Fibroblast of skin of right quadriceps (primary cell): ENCODE measurements around the gene NR2C2.
A peak's percentile ranks its signal among the peaks of the same experiment; 100 is the strongest.

ENCODE experiments used
- DNase-seq: peaks from one replicate; pipeline ENCODE4 v3.0.0-alpha.2; 2013

The NR2C2 gene

GRCh38 chr3:15065550-15066007 is 118.2 kb downstream of the NR2C2 start:
- DNase-seq, result no peak

GRCh38 chr3:15066467-15066866 is 119.1 kb downstream of the NR2C2 start:
- DNase-seq, result no peak

DNA sequence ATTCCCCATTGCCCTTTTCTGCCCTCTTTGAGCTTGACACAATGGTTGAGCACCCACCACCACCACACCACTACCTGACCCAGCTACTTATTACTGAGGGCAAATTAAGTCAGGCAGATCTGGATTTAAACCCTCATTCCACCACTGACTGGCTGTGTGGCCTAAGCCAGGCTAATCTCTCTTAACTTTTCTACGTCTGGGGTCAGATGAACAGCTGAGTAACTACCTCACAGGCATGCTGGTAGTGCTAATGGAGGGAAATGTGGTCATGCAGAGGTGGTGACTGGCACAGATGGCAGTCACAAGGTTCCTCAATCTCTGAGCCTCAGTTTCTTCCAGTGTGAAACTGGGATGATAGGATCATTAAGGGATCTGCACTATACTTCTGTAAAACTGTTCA is 122.1 kb downstream of the NR2C2 start:
- no peak for DNase-seq

DNA sequence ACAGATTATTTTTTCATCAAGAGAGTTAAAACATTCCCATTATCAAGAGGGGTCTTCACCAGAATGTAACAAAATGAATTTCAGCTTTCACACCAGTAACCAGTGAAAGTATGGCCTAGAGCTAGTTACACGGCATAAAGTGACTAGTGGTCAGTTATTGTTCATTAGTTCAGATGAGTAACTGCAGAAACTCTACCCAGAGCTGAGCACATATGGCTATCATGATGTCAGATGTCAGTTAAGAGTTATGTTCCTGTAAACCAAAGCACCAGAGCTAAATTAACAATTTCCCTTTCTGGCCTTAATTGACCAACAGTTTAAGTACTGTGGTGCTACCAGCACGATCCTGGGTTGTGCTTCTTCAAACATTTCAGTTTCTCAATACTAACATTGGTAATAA is 124.3 kb downstream of the NR2C2 start:
- no peak for DNase-seq

DNA sequence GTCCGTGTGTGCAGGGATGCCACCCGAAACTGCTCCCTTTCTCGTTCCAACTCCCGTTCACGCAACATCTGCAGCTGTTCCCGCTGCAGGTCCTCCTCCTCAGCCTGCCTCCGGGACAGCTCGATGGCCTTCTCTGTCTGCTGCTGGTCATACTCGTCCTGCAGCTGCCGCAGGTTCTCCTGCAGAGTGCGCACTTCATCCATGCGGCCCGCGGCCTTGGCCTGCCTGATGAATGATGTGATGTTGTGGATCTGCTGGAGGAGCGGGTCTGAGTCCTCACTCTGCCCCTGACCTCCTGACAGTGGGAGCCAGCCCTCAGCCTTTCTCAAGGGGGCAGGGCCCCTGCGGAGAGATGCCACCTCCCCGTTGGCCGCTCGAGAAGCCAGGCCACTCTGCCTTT is 127.1 kb downstream of the NR2C2 start:
- DNase-seq, result no peak

GRCh38 chr3:15079091-15079490 is 131.7 kb downstream of the NR2C2 start:
- DNase-seq, result no peak

DNA sequence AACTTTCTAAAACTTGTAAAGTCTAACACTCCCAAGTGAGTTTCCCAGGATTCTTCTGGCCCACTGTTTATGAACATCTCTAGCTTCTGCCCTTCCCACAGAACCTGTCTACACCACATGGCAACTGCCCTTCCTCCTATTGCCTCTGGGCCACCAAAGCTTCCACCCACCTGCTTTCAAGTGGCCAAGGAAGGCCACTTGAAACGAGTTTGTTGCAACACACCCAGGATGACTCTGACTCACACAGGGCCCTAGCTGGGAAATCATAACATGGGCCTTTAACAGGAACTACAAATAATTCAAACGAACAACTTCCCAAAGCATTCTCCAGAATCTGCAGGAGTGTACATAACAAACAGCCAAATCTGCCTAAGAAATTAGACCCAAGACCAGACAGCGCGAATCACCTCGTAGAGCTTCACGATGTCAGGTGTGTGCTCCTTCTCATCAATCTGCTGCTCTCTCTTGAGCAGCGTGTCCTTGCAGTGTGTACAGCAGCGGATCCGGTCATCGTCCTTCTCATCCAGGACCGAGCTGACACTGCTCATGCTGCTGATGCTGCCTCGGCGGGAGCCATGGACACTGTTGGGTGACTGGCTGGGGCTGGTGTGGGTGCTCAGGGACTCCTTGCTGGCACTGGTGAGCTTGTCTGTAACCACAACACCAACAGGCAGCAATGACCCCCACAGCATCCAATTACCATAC is 134.7 kb downstream of the NR2C2 start:
- DNase-seq, result no peak

- DNase-seq, result no peak
These were observed 135.9 kb downstream of the NR2C2 start for GRCh38 chr3:15083252-15083651.

DNA sequence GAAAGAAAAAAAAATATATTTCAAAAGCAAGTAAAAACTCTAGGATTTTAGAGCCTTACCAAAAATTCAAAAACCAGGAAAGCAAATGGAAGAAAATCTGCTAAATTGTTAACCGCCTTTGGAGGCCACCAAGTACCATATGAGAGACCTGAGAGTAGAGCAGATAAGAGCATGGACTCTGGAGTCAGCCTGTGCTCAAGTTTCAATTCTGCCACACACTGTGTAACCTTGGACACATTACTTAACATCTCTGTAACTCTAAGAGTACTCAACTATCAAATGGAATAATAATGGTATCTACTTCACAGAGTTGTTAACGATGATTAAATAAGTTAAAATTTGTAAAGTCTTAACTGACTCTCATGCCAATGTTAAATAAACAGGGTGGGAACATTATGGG is 138.9 kb downstream of the NR2C2 start:
- DNase-seq, result no peak

- DNase-seq, result no peak
These were observed 139.3 kb downstream of the NR2C2 start for GRCh38 chr3:15086699-15087098.

GRCh38 chr3:15089201-15089600 is 141.8 kb downstream of the NR2C2 start:
- DNase-seq, result no peak

GRCh38 chr3:15091575-15091974 is 144.2 kb downstream of the NR2C2 start:
- no peak for DNase-seq

DNA sequence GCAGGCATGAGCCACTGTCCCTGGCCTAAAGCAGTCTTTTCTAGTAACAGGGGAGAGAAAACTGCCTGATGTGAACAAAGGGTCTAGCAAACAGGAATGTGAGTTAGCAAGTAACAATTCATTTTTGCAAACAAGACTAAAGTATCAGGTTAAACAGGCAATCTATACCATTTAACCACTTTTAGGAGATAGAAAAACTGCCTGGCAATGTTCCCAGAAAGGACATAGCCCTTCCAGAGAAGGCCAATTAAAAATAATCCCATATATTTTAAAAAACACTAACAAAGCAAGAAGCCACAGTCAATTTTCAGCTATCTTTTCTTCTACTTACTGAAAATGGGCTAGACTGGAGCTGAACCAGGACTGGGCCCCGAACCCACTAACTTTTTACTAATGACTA is 145.3 kb downstream of the NR2C2 start:
- DNase-seq, result no peak

DNA sequence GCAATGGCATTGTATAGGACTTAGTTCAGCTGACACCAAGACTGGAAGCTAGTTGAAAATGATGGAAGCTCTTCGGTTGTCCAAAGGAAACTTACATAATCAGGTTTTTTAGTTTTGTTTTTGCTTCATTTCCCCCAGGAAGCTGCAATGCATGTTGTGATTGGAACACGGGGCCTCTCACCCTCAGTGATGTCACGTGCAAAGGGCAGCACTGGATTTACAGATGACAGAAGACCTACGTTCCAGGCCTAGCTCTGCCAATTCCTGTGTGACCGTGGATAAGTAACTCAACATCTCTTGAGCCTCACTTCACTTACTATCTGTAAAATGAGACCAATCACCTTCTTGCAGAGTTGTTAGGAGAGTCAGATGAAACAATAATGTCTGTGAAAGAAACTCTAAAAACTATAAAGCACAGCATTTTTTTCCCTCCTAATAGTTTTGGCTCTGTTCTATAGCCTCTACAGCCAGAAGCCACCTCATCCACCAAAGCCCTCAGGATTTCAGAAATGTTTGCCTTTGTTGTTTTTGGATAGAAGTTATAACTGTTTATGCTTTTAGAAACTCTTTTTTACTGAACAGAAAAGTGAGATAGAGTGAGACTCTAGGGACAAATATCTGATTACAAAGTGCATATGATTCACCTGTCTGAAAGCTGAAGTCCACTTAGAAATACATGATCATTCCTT is 146.9 kb downstream of the NR2C2 start:
- no peak for DNase-seq

GRCh38 chr3:15096046-15096445 is 148.7 kb downstream of the NR2C2 start:
- no peak for DNase-seq

DNA sequence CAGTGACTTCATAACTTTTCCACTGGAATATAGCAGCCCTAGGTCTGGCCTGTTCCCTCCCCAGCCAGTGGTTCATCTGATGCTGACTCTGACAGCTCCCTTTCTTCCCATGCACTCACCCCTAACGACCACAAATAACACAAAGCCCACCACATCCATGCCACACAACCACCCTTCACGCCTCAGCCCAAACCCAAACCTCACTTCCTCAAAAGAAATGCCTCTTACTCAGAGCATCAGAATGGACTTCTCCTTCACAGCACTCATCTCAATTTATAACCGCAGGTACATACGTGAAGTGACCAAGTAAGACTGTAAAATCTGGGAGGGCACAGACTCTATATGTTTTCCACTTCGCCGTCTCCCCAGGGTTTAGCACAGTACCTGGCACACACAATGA is 150.5 kb downstream of the NR2C2 start:
- peak; percentile 13 for DNase-seq
